GM21737 (cell line): ENCODE results near the gene SPIRE1.

Source experiments
- ATAC-seq: cut with Tn5 transposase; IDR thresholded peaks from one replicate; pipeline ENCODE4 v1.9.1; 2021; ENCODE audit warnings: mild to moderate bottlenecking, moderate library complexity; ENCODE audit not compliant: unreplicated experiment

Gene SPIRE1

DNA sequence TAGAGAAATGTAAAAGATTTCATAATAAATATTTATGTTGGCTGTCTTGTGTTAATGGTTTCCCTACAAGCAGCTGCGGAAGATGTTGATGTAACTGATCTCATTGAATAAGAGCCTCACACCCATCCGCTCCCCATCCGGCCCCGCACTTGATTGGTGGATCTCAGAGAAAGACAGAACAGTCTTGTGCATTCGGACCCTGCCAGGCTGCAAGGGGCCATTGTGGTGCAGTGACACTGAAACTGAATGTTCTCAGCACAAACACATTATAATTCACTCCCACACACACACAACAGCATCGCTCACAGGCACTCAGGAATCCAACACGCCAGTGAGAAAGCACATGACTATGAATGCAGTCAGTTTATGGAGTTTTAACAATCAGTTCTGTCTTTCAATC, 202.4 kb downstream of the SPIRE1 start:
- ATAC-seq: no peak

DNA sequence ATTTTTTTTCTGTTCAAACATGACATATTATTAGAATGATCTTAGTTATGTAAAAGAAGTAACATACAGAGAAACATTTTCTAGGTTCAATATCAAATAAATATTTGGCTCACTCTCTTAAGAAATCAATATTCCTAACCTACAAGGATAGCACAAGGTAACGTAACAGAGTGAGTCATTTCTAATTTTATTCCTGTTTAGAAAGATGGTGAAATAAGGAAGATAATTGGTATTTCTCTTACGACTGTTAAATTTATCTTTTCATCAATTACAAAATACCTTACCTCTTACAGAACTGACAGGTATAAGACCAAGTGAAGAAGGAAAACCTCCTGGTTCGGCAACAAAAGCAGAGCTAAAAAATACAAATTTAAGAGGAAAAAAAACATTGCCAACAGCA, 205.1 kb downstream of the SPIRE1 start:
- no peak for ATAC-seq

DNA sequence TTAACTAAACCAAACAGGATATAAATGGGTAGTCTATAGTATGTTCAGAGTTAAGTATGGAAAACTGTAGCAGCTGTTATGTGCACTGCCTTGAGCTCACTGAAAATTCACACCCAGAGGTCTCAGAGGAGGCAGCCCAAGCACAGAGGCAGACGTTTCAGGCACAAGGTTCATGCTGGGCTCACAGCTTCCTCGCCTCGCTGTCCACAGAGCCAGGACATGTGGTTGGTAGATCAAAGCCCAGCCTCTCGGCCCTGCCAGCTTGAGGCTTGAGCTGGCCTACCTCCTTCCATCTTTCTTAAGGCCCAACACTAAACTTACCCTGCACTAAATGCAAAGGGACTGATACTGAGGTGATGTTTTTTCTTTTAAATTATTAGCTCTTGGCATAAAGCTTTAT, 206.5 kb downstream of the SPIRE1 start:
- ATAC-seq: no peak

DNA sequence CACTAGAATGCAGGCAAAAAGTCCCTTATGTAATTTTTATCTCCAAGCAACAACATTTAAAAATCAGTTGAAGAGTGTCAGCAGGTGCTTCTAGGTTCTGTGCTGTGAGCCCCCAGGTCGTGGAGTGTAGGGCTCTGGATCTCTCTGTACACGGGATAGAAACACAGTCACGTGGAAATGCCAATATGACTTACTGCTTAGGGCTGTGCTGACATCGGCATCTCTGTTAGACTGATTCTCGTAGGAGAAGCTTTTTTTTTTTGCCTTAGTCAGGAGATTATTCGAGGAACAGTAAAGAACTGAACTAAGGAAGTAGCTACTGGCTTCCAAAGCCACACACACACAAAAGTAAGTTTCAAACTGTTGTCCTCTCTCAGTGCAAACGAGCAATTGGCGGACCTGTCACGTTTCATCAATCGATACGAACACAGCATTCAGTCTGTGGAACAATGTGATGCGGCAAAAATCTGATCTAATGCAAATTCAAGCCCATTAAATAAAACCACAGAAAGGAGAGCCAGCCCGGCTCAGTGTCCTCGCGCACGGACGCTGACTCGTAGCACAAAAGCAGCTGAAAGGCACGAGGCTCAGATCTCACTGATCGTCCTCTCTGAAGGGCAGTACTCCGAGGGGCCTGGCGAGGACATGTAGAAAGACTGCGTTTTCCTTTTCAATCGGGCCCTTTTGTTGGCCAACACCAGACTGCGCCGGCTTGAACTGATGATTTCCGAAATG, 208.7 kb downstream of the SPIRE1 start:
- ATAC-seq: no peak

DNA sequence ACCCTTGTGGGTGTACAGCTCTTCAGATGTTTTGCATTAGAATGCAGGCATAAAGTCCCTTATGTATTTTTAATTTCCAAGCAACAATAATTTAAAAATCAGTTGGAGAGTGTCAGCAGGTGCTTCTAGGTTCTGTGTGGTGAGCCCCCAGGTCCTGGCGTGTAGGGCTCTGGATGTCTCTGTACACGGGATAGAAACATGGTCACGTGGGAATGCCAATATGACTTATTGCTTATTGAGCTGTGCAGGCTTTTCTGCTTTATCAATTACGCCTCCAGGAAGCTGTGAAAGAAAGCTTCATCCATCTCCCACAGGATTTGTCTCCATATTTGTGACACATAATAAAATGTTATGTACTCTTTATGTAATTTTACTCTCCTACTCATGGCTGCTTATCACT, 212.4 kb downstream of the SPIRE1 start:
- ATAC-seq: no peak

DNA sequence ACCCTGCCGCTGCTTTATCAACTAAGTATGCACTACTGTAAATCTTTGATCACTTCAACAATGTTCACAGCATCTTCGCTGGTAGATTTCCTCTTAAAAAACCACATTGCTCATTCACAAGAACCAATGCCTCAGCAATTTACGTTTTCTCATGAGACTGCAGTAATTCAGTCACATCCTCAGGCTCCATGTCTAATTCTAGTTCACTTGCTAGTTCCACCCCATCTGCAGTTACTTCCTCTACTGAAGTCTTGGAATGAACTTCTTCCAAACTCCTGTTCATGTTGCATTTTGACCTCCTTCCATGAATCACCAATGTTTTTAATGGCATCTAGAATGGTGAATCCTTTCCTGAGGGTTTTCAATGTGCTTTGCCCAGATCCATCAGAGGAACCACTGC, 214.4 kb downstream of the SPIRE1 start:
- ATAC-seq: no peak

DNA sequence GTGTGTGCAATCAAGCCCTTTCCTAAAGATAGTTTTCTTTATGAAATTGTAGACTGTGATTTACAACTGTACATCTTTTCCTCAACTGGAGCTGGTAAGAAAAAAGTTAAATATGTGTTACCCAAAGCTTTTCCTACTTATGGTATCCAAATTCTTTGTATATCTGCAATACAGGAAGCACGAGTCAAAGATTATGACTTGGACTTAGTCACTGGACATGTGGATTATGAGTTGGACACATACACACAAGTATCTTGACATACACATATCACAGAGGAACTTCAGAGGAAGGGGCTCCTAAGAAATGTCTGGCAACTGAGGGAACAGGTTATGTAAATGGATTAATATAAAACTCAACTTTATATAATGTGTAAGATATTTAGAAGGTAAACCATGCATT, 215.0 kb downstream of the SPIRE1 start:
- ATAC-seq: no peak

DNA sequence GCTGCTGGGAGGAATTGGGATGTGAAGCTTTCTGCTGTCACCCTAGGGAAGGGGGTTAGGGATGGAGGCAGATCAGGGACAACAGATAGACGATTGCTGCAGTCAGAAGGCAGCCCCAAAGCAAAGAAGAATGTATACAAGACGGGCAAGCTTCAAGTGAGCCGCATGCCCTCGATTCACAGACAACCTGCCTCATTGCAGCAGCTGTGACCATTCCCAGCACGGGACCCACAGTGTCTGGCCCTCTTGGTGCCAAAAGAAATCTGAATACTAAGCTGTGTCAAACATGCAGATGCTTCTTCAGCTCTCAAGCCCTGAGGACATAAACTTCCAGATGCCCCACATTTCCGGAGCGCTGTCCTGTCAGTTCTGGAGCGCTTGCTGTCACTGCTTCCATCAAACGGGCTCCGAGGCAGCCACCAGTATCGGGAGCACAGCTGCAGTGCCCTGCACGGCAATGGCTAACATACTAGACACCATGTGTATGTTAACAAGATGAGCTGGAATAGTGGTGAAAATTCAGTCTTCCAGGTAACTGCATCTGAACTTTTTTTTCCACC, 216.4 kb downstream of the SPIRE1 start:
- ATAC-seq: no peak

DNA sequence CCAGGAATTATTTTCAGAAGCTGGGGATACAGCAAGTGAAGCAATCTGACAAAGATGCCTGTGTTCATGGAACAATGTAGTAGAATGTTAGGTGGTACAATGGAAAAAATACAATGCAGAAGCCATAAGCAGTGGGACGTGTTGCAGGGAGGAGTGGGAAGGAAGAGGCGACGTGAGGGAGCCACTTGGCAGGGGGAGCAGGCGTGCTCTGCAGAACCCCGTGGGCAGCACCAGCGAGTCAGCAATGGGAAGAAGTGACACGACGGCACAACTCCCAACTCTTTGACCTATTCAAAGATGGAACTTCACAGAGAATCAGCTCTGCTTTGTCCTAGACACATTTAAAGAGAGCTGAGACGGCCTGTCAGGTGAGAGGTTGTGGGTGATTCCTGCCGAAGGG, 219.7 kb downstream of the SPIRE1 start:
- ATAC-seq: no peak

DNA sequence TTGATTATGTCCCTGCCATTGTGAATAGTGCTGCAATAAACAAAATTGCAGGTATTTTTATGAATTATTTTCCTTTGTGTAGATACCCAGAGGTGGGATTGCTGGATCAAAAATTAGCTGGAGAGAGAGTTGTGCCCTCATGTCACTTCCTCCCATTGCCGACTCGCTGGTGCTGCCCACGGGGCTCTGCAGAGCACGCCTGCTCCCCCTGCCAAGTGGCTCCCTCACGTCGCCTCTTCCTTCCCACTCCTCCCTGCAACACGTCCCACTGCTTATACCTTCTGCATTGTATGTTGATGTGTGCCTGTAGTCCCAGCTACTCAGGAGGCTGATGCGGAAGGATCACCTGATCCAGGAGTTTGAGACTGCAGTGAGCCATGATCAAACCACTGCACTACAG, 222.0 kb downstream of the SPIRE1 start:
- ATAC-seq: no peak

DNA sequence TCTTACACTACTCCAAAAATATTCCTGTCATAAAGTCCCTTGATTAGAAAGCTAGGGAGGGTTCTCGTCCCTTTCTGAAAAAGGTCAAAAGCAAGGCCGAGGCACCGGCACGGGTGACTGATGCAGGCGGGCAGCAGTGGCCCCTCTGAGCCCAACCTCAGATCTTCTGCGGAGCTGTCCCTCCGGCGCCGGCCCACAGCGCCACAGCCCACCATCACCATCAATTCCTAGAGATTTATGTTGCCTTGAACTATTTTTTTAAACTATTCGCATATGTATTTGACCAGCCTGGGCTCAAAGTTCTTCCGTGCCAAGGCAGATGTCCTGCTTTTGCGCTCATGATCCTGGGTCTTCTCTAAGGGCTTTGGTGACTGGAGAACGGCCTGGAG, 223.4 kb downstream of the SPIRE1 start:
- ATAC-seq: no peak

DNA sequence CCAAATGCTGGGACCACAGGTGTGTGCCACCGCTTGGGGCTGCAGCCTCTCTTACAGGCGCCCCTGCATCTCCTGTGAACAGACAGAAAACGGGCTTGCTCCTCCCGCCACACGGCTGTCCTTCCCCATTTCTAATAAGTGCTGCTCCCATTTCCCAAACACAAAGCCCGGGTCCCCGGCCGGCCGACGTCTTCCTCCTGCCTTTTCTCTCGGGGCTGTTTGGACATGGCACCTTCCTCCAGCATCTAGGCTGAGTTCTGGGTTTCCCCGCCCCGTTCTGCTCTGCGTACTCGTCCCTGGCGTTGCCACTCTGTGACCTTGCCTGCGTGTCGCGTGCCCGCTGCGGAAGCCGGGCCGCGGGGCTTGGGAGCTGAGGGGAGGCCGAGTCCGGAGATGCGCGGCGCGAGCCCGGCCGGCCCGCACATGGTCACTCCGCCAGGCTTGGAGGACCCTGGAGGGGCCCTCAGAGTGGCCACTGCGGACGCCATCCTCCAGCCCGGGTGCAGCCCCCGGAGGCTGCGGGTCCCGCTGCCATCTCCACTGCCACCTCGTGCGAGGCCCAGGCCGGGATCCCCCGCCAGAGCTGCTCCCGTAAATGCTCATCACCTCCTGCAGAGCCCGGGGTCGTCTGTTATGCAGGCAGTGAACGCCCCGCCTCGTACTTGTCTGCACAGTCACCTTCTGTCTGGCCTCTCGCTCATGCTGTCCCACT, 223.9 kb downstream of the SPIRE1 start:
- ATAC-seq: no peak

DNA sequence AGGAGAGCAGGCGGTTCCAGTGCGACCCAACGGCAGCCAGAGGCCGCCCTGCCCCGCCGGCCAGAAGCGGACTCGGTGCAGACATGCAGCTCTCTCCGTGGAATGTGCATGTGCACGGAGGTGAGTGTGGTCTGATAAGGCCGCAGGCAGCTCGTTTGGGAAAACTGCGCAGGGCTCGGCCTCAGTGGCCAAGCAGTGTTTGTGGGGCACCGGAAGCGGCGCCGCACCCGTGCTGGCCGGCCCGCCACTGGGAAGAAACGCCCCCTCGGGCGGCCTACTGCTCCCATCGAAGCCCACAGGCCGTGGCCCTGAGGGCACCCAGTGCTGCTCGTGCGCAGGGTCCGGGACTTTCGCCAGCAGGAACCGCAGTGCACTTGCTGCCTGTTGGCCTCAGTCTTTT, 225.0 kb downstream of the SPIRE1 start:
- no peak for ATAC-seq

DNA sequence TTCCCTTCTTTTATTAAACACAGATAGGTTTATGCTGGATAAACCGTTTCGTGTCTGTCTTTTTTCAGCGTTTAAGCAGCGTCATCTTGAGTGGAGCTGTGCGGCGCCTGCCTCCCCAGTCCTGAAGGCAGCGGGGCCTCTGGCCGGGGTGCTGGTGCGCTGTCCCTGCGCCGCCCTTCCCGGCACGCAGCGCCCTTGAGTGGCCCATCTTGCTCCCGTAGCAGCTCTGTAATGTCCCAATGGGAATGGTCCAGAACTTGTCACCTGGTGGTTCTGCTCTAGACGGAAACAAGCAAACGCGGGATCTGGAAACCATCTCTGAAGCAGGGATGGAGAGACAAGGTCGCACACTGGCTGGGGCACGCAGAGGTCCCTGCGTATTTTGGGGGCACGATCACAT, 225.7 kb downstream of the SPIRE1 start:
- no peak for ATAC-seq

DNA sequence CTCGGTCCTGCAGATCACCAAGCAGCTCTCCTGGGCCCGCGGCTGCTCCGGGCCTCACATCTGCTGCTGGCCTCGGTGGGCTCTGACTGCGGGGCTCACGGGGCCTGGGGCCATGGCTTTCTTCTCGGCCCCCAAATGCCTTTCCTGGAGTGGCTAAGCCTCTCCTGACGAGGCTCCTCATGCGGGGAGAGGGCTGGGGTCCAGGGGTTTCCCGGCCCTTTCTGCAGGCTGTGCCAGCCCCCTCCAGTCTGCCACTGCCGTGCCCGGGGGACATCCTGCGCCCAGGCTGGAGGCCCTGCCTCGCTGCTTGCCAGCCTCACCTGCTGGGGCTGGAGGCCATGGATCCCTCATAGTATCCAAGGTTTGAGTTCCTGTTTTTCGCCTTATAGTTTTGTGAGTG, 226.3 kb downstream of the SPIRE1 start:
- no peak for ATAC-seq

DNA sequence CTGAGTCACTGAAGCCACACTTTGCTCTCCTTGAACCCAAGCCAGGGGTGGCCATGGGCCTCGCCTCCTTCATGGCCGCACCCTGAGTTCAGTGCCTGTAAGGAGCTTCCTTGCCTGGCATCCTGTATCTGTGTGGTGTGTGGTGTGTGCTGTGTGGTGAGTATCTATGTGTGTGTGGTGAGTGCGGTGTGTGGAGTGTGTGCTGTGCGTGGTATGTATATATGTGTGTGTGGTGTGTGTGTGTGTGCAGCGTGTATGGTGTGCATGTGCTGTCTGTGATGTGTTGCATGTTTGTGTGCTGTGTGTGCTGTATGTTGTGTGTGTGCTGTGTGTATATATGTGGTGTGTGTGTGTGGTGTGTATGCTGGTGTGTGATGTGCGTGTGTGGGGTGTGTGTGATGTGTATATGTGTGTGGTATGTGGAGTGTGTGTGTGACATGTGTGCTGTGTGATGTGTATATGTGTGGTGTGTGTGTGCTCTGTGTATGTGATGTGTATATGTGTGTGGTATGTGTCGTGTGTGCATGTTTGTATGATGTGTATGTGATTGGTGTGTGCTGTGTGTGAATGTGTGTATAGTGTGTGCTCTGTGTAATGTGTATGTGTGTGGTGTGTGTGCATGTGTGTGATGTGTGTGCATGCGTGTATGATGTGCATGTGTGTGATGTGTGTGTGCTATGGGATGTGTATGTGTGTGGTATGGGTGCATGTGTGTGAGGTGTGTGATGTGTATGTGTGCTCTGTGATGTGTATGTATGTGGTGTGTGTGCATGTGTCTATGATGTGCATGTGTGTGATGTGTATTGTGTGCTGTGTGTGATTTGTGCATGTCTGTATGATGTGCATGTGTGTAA, 227.5 kb downstream of the SPIRE1 start:
- ATAC-seq: no peak

DNA sequence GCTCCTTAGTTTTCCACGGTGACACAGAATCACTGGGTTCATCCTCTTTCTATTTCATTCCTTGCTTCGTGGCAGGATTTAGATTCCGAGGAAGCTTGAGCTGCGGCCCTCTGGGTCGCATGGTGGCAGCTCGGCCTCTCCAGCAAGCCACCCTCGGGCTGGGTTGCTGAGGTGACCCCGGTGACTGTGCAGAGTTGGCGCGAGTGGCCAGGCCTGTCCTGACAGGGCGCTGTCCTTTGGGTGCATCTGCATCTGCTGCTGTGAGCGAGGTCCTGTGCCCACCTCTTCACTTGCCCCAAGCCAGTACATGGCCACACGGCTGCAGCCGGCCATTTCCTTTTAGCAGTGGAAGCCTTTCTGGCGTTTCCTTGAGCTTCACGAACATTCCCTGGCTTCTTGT, 228.4 kb downstream of the SPIRE1 start:
- no peak for ATAC-seq

DNA sequence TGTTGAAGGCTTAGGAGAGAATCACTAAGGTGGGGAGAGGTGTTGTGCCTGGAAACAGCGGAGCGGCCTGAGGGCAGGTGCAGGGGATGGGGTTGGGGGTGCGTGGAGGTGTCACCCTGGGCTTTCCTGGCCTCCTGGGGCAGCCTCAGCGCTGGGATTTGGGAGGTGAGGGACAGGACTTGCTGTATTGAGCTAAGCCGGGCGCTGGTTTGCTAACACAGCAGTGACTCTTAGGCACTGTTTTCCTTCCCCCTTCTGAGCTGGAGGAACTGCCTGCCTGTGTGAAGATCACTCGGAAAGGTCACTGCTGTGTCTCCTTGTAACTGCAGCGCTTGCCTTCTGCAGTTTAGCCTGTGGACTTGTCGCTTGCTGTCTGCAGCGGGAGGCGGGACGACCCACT, 229.0 kb downstream of the SPIRE1 start:
- ATAC-seq: no peak

DNA sequence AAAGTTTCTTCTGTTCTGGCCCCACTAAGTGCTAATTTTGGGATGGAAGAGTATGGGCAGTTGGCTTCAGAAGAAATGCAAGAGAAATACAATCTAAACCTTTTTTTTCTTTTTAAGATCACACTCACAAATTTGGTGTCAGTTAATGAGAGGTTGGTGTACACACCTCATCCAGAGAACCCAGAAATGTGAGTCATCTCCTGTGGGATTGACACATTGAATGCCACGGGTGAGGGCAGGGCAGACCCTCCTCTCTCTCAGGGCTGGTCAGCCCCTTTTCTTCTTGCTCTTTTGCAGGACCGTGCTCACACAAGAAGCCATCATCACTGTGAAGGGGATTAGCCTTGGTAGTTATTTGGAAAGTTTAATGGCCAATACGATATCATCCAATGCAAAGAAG, 231.0 kb downstream of the SPIRE1 start:
- no peak for ATAC-seq

DNA sequence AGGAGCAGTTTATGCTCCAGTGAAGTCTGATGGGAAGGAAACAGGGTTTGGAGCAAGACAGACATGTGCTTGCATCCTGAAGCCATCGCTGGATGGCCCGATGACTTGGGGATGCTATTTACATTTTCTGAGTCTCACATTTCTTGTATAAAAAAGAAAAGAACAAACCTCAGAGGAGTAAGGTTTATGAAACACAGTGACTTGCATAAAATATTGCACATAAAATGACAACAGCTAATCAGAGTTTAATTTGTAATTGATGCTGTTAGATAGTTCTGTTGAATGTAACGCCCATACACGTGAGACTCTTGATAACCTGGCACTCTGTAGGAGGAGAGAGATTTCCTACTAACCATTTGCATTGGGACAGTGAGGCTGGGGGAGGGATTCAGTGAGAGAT, 233.7 kb downstream of the SPIRE1 start:
- no peak for ATAC-seq

DNA sequence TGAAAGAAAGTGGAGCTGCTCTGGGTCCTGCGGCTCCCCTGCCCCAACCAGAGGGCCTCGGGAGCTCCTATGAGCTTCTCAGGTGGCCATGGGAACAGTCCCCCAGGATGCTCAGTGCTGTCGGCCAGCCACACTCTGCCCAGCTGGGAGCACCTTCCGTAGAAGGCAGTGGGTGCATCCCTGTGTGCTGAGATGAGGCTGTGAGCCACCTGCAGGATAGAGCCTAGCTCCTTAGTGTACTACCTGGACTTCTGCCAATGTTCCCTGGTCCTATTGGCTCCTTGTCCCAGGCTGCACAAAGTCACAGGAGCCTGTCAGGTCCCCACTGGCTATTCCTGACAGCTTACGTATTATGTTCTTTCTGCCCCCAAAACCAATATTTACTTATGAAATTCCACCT, 234.1 kb downstream of the SPIRE1 start:
- no peak for ATAC-seq

DNA sequence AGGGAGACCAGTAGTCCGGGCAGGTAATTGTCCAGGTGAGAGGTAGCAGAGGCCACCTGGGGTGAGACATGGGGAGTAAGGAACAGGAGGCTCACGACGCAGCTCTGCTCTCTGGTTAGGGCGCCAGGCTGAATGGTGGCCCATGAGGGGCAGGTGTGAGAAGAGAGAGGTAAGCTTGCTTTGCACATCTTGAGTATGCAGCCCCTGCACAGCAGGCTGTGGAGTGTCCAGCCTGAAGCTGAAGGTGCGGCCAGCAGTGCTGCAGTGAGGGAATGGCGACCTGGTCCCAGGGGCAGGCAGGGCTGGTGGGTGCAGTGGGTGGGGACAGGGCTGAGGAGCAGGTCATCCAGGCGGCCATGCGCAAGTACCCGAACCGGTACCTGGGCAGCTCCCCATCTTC, 234.5 kb downstream of the SPIRE1 start:
- ATAC-seq: no peak
